ENCODE measurements around the gene TNIP3. TPM values are rescaled to one million over a fixed set of nuclear protein-coding genes. Genes with fewer than 3 reads are reported as not detected.

TNIP3 gene
- total RNA-seq, 4 donors from 2014 or later = 0.81 TPM; not detected in 3

GRCh38 chr4:121185960-121186359, 21.8 kb upstream of the TNIP3 start:
- Histone ChIP-seq H3K36me3 (no peaks in the 10 kb centered on the region), H3K4me1 (no peaks in the 10 kb centered on the region), H3K9me3 (no peaks in the 10 kb centered on the region), H3K4me3 (no peak overlapping the region), H3K27me3 (no peaks in the 10 kb centered on the region), H3K27ac (no peak overlapping the region)
- TF ChIP-seq POLR2AphosphoS5 (IDR thresholded peaks at IDR 0.05) = no peak
- no peak for TF ChIP-seq CTCF (IDR thresholded peaks at IDR 0.05)
- TF ChIP-seq EP300 (IDR thresholded peaks at IDR 0.05) = no peak
- TF ChIP-seq POLR2A (IDR thresholded peaks at IDR 0.05) = no peak
- 82 to 85% methylated on average over 4 to 8 of the region's 10 CpGs for WGBS, 2 donors (ENCODE audit: low coverage in 1 of 2)
- ATAC-seq = no peak

- Histone ChIP-seq H3K4me3 (no peak overlapping the region), H3K4me1 (no peaks in the 10 kb centered on the region), H3K27ac (no peak overlapping the region), H3K9me3 (no peaks in the 10 kb centered on the region), H3K36me3 (no peaks in the 10 kb centered on the region), H3K27me3 (no peaks in the 10 kb centered on the region)
- no peak for ATAC-seq
- 92 to 93% methylated on average over 1 of the region's 1 CpG for WGBS, 2 donors (ENCODE audit: low coverage in 1 of 2)
- TF ChIP-seq CTCF (IDR thresholded peaks at IDR 0.05) (no peak), POLR2A (IDR thresholded peaks at IDR 0.05) (no peak), EP300 (IDR thresholded peaks at IDR 0.05) (no peak), POLR2AphosphoS5 (IDR thresholded peaks at IDR 0.05) (no peak)
Observed at GRCh38 chr4:121183989-121184388, 19.9 kb upstream of the TNIP3 start.

- no peak for ATAC-seq
- WGBS, 2 donors (ENCODE audit: low coverage in 1 of 2) = 70 to 100% methylated on average over 3 of the region's 3 CpGs
- H3K4me3 ChIP-seq = no peak overlapping the region
- no peaks in the 10 kb centered on the region for H3K36me3 ChIP-seq
- H3K27me3 ChIP-seq = no peaks in the 10 kb centered on the region
- no peak overlapping the region for H3K27ac ChIP-seq
- H3K9me3 ChIP-seq = no peaks in the 10 kb centered on the region
- no peak for TF ChIP-seq POLR2A (IDR thresholded peaks at IDR 0.05)
- no peak for TF ChIP-seq EP300 (IDR thresholded peaks at IDR 0.05)
- no peak for TF ChIP-seq POLR2AphosphoS5 (IDR thresholded peaks at IDR 0.05)
- TF ChIP-seq CTCF (IDR thresholded peaks at IDR 0.05) = no peak
- no peaks in the 10 kb centered on the region for H3K4me1 ChIP-seq
Observed at GRCh38 chr4:121183361-121183760, 19.2 kb upstream of the TNIP3 start.

GRCh38 chr4:121182296-121182695, 18.2 kb upstream of the TNIP3 start:
- Histone ChIP-seq H3K4me3 (no peak overlapping the region), H3K4me1 (no peaks in the 10 kb centered on the region), H3K27me3 (peaks cover 3% of the 10 kb centered on the region), H3K36me3 (no peaks in the 10 kb centered on the region), H3K27ac (no peak overlapping the region), H3K9me3 (no peaks in the 10 kb centered on the region)
- TF ChIP-seq CTCF (IDR thresholded peaks at IDR 0.05) = no peak
- no peak for TF ChIP-seq POLR2AphosphoS5 (IDR thresholded peaks at IDR 0.05)
- no peak for TF ChIP-seq EP300 (IDR thresholded peaks at IDR 0.05)
- TF ChIP-seq POLR2A (IDR thresholded peaks at IDR 0.05) = no peak
- WGBS, 2 donors (ENCODE audit: low coverage in 1 of 2) = 48 to 53% methylated on average over 3 of the region's 3 CpGs
- ATAC-seq = no peak

- no peaks in the 10 kb centered on the region for H3K36me3 ChIP-seq
- WGBS, 2 donors (ENCODE audit: low coverage in 1 of 2) = 57 to 92% methylated on average over 1 of the region's 1 CpG
- peaks cover 3% of the 10 kb centered on the region for H3K27me3 ChIP-seq
- TF ChIP-seq POLR2A (IDR thresholded peaks at IDR 0.05) = no peak
- no peak for TF ChIP-seq POLR2AphosphoS5 (IDR thresholded peaks at IDR 0.05)
- TF ChIP-seq EP300 (IDR thresholded peaks at IDR 0.05) = no peak
- TF ChIP-seq CTCF (IDR thresholded peaks at IDR 0.05) = no peak
- H3K27ac ChIP-seq = no peak overlapping the region
- ATAC-seq = no peak
- H3K9me3 ChIP-seq = no peaks in the 10 kb centered on the region
- H3K4me1 ChIP-seq = no peaks in the 10 kb centered on the region
- H3K4me3 ChIP-seq = no peak overlapping the region
Observed at GRCh38 chr4:121181493-121181892, 17.4 kb upstream of the TNIP3 start.
